ENCODE results near the gene CA10. TPM values are rescaled to one million over a fixed set of nuclear protein-coding genes. Genes with fewer than 3 reads are reported as not detected.

CA10 gene
- total RNA-seq, 4 donors from 2014 or later, result not detected

GRCh38 chr17:51640108-51640622 lies 518.3 kb downstream of the CA10 start:
- no peak overlapping the region for H3K27ac ChIP-seq (replicated peaks in 1 of 4)
- no peaks in the 10 kb centered on the region for H3K27me3 ChIP-seq
- TF ChIP-seq EP300 (IDR thresholded peaks at IDR 0.05) (no peak), CTCF (IDR thresholded peaks at IDR 0.05) (peak in 1 of 3 experiments; percentile 22), POLR2A (IDR thresholded peaks at IDR 0.05; ENCODE audit: low read depth) (no peak)
- no peaks in the 10 kb centered on the region for H3K36me3 ChIP-seq
- DNase-seq (ENCODE audit: extremely low spot score), result no peak
- intact Hi-C loops (cut with DNase I), result no loop called here
- H3K9me3 ChIP-seq, result no peaks in the 10 kb centered on the region
- H3K4me1 ChIP-seq, result no peaks in the 10 kb centered on the region
- 60% methylated on average over 4 of the region's 4 CpGs for WGBS
- no peak overlapping the region for H3K4me3 ChIP-seq

DNA sequence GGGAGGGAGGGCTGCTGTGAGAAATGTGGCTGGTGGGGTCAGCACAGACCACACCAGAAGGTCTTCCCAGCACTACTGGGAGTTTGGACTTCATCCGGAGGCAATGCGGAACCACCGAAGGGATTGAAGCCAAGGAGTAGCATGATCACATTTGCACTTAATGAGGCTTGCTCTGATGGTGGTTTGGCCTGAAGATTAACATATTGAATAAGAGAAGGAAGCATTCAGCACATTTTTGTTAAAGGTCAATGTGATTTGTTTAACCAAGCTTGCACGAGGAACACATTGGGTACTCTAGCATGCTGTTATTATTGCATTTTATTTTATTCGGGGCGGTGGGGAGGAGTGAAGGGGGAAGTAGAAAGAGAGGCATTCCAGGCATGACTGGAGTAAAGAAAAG lies 519.5 kb downstream of the CA10 start:
- TF ChIP-seq EP300 (IDR thresholded peaks at IDR 0.05) (no peak), POLR2AphosphoS5 (IDR thresholded peaks at IDR 0.05) (no peak), POLR2A (IDR thresholded peaks at IDR 0.05; ENCODE audit: low read depth) (no peak), CTCF (IDR thresholded peaks at IDR 0.05) (no peak)
- no peak overlapping the region for H3K27ac ChIP-seq (replicated peaks in 1 of 4)
- H3K4me1 ChIP-seq, result no peaks in the 10 kb centered on the region
- no peaks in the 10 kb centered on the region for H3K9me3 ChIP-seq
- H3K27me3 ChIP-seq, result no peaks in the 10 kb centered on the region
- 67% methylated on average over 6 of the region's 6 CpGs for WGBS
- no peak overlapping the region for H3K4me3 ChIP-seq
- H3K36me3 ChIP-seq, result no peaks in the 10 kb centered on the region
- intact Hi-C loops (cut with DNase I), result no loop called here
- DNase-seq (ENCODE audit: extremely low spot score), result no peak

GRCh38 chr17:51636291-51636690 lies 522.2 kb downstream of the CA10 start:
- Histone ChIP-seq H3K4me1 (no peaks in the 10 kb centered on the region), H3K9me3 (no peaks in the 10 kb centered on the region), H3K4me3 (no peak overlapping the region), H3K27ac (replicated peaks in 1 of 4) (no peak overlapping the region), H3K36me3 (no peaks in the 10 kb centered on the region), H3K27me3 (no peaks in the 10 kb centered on the region)
- no peak for DNase-seq (ENCODE audit: extremely low spot score)
- TF ChIP-seq POLR2A (IDR thresholded peaks at IDR 0.05; ENCODE audit: low read depth) (no peak), POLR2AphosphoS5 (IDR thresholded peaks at IDR 0.05) (no peak), CTCF (IDR thresholded peaks at IDR 0.05) (no peak), EP300 (IDR thresholded peaks at IDR 0.05) (no peak)
- intact Hi-C loops (cut with DNase I), result no loop called here
- WGBS, result 89% methylated on average over 5 of the region's 5 CpGs

- no peaks in the 10 kb centered on the region for H3K9me3 ChIP-seq
- H3K36me3 ChIP-seq, result no peaks in the 10 kb centered on the region
- no peaks in the 10 kb centered on the region for H3K27me3 ChIP-seq
- H3K27ac ChIP-seq (replicated peaks in 1 of 4), result no peak overlapping the region
- intact Hi-C loops (cut with DNase I), result no loop called here
- H3K4me3 ChIP-seq, result no peak overlapping the region
- WGBS, result 26% methylated on average over 5 of the region's 5 CpGs
- TF ChIP-seq CTCF (IDR thresholded peaks at IDR 0.05) (no peak), POLR2AphosphoS5 (IDR thresholded peaks at IDR 0.05) (no peak), POLR2A (IDR thresholded peaks at IDR 0.05; ENCODE audit: low read depth) (no peak), EP300 (IDR thresholded peaks at IDR 0.05) (no peak)
- peaks cover 0 to 13% (median 10%) of the 10 kb centered on the region in 4 donors for H3K4me1 ChIP-seq
- no peak for DNase-seq (ENCODE audit: extremely low spot score)
Observed at GRCh38 chr17:51630101-51630671, 528.3 kb downstream of the CA10 start.

DNA sequence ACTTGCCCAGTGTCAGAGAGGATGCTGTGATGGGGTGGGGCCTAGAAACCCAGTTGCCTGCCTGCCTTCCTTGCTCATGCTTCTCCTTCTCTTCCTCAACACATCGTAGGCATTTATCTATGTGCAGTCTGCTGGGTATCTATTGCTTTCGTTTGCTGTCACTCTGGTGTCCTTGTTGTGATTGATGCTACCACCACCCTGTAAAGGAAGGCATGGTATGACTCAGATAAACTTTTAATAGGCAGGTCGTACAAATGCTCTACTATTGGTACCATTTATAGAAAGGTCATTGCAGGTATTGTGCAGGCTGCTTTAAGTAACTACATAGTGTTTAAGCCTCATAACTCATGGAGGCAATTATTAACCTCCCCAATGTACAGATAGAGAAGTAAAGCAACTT lies 529.3 kb downstream of the CA10 start:
- no peak overlapping the region for H3K27ac ChIP-seq (replicated peaks in 1 of 4)
- H3K27me3 ChIP-seq, result no peaks in the 10 kb centered on the region
- WGBS, result 56% methylated on average over 3 of the region's 3 CpGs
- peaks cover 0 to 13% (median 10%) of the 10 kb centered on the region in 4 donors for H3K4me1 ChIP-seq
- intact Hi-C loops (cut with DNase I), result no loop called here
- TF ChIP-seq POLR2A (IDR thresholded peaks at IDR 0.05; ENCODE audit: low read depth), result no peak
- TF ChIP-seq EP300 (IDR thresholded peaks at IDR 0.05), result no peak
- no peak for TF ChIP-seq CTCF (IDR thresholded peaks at IDR 0.05)
- no peak for TF ChIP-seq POLR2AphosphoS5 (IDR thresholded peaks at IDR 0.05)
- H3K36me3 ChIP-seq, result no peaks in the 10 kb centered on the region
- H3K9me3 ChIP-seq, result no peaks in the 10 kb centered on the region
- DNase-seq (ENCODE audit: extremely low spot score), result no peak
- no peak overlapping the region for H3K4me3 ChIP-seq
